ENCODE measurements around the gene OSBPL8. TPM values are rescaled to one million over a fixed set of nuclear protein-coding genes. Genes with fewer than 3 reads are reported as not detected.

The OSBPL8 gene
- total and polyA plus RNA-seq, 2 experiments from 2014 or later, result 64.4 to 73.4 TPM

DNA sequence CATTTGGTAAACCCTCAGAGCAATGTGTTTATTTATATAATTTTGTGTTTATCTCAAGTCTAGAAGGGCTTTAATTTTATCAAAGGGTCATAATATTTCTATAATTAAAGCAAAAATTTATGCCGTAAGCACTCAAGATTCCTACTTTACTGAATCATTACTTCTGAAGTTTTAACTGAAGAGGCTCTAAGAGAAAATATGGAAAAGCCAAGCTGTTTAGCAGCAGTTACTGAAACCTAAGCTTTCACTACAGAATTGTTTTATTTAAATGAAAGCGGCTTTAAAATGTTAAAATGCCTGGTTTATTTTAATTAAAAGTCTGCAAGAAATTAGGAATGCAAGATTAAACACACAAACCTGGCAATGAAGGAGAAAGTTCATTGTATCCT is 137.4 kb downstream of the OSBPL8 start:
- Histone ChIP-seq H3K4me1 (ENCODE audit: insufficient read depth) (peaks cover 26% of the 10 kb centered on the region), H3K27me3 (replicated peaks; ENCODE audit: insufficient read depth) (no peaks in the 10 kb centered on the region), H3K36me3 (ENCODE audit: low read depth) (no peaks in the 10 kb centered on the region), H3K79me2 (ENCODE audit: insufficient read depth) (peaks cover 100% of the 10 kb centered on the region), H3K4me2 (ENCODE audit: unreplicated experiment) (peak overlapping the region; percentile 97), H3F3A (ENCODE audit: insufficient read depth) (peaks cover 16% of the 10 kb centered on the region), H2AFZ (peak overlapping the region; percentile 64), H3K9me2 (ENCODE audit: insufficient read depth) (no peaks in the 10 kb centered on the region), H4K20me1 (ENCODE audit: insufficient read depth) (no peaks in the 10 kb centered on the region), H3K27ac (peak overlapping the region; percentile 50), H3K9me3 (ENCODE audit: low read depth) (peaks cover 5% of the 10 kb centered on the region), H3K4me3 (peak overlapping the region; percentile 76), H3K9ac (peak overlapping the region; percentile 73)
- peak; percentile 43 for DNase-seq
- in situ Hi-C loops (cut with MboI), result no loop called here
- 6 to 10% methylated on average over 2 of the region's 2 CpGs for WGBS, 2 experiments (ENCODE audit: low coverage in 1 of 2, low lambda C conversion rate in 2 of 2, missing lambda C conversion rate in 2 of 2)
- no peak for TF ChIP-seq EZH2 (IDR thresholded peaks at IDR 0.05; ENCODE audit: insufficient read depth, poor library complexity, severe bottlenecking)
- TF ChIP-seq EZH2phosphoT487 (IDR thresholded peaks at IDR 0.05; ENCODE audit: insufficient read depth, low read depth), result no peak

- no peak overlapping the region for H3K27ac ChIP-seq
- in situ Hi-C loops (cut with MboI), result no loop called here
- peaks cover 5% of the 10 kb centered on the region for H3K9me3 ChIP-seq (ENCODE audit: low read depth)
- H3K36me3 ChIP-seq (ENCODE audit: low read depth), result no peaks in the 10 kb centered on the region
- peaks cover 92% of the 10 kb centered on the region for H3K79me2 ChIP-seq (ENCODE audit: insufficient read depth)
- H3K27me3 ChIP-seq (replicated peaks; ENCODE audit: insufficient read depth), result no peaks in the 10 kb centered on the region
- peak overlapping the region; percentile 97 for H3K4me2 ChIP-seq (ENCODE audit: unreplicated experiment)
- TF ChIP-seq EZH2 (IDR thresholded peaks at IDR 0.05; ENCODE audit: insufficient read depth, poor library complexity, severe bottlenecking) (no peak), EZH2phosphoT487 (IDR thresholded peaks at IDR 0.05; ENCODE audit: insufficient read depth, low read depth) (no peak)
- WGBS, 2 experiments (ENCODE audit: low coverage in 1 of 2, low lambda C conversion rate in 2 of 2, missing lambda C conversion rate in 2 of 2), result 80 to 85% methylated on average over 2 of the region's 2 CpGs
- H3K4me3 ChIP-seq, result no peak overlapping the region
- no peak overlapping the region for H3K9ac ChIP-seq
- H3F3A ChIP-seq (ENCODE audit: insufficient read depth), result peaks cover 16% of the 10 kb centered on the region
- no peaks in the 10 kb centered on the region for H4K20me1 ChIP-seq (ENCODE audit: insufficient read depth)
- no peaks in the 10 kb centered on the region for H3K9me2 ChIP-seq (ENCODE audit: insufficient read depth)
- DNase-seq, result no peak
- peaks cover 26% of the 10 kb centered on the region for H3K4me1 ChIP-seq (ENCODE audit: insufficient read depth)
- H2AFZ ChIP-seq, result no peak overlapping the region
Measured at GRCh38 chr12:76421046-76421445, 138.5 kb downstream of the OSBPL8 start.

GRCh38 chr12:76420222-76420621 is 139.3 kb downstream of the OSBPL8 start:
- WGBS, 2 experiments (ENCODE audit: low coverage in 1 of 2, low lambda C conversion rate in 2 of 2, missing lambda C conversion rate in 2 of 2), result 97% methylated on average over 2 of the region's 2 CpGs
- Histone ChIP-seq H3K4me3 (no peak overlapping the region), H3K36me3 (ENCODE audit: low read depth) (no peaks in the 10 kb centered on the region), H2AFZ (no peak overlapping the region), H3K27me3 (replicated peaks; ENCODE audit: insufficient read depth) (no peaks in the 10 kb centered on the region), H3K9me3 (ENCODE audit: low read depth) (peaks cover 5% of the 10 kb centered on the region), H3K9ac (no peak overlapping the region), H3K9me2 (ENCODE audit: insufficient read depth) (no peaks in the 10 kb centered on the region), H3K4me1 (ENCODE audit: insufficient read depth) (peaks cover 26% of the 10 kb centered on the region), H3K4me2 (ENCODE audit: unreplicated experiment) (no peak overlapping the region), H3F3A (ENCODE audit: insufficient read depth) (peaks cover 16% of the 10 kb centered on the region), H3K79me2 (ENCODE audit: insufficient read depth) (peaks cover 84% of the 10 kb centered on the region), H4K20me1 (ENCODE audit: insufficient read depth) (no peaks in the 10 kb centered on the region), H3K27ac (no peak overlapping the region)
- in situ Hi-C loops (cut with MboI), result no loop called here
- TF ChIP-seq EZH2phosphoT487 (IDR thresholded peaks at IDR 0.05; ENCODE audit: insufficient read depth, low read depth) (no peak), EZH2 (IDR thresholded peaks at IDR 0.05; ENCODE audit: insufficient read depth, poor library complexity, severe bottlenecking) (no peak)
- no peak for DNase-seq

DNA sequence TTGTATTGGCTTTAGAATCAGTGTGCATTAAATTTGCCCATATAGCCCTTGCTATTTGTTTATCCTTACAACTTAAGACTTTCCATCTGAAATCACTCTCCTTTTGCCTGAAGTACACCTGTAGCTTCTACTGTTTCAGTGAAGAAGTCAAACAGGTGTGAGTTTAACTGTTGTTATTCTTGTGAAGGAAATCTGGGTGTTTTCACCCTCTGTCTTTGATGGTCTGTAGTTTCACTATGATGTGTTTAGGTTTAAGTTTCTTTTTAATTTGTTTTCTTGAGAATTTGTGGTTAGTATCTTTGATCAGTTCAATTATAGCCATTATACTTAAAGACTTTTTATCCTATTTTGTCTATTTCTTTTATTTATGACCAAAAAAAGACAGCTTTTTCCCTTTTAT is 142.5 kb downstream of the OSBPL8 start:
- Histone ChIP-seq H3F3A (ENCODE audit: insufficient read depth) (peaks cover 2% of the 10 kb centered on the region; the same call in 1 of the 2 replicates), H3K9me3 (ENCODE audit: low read depth) (no peaks in the 10 kb centered on the region), H3K4me3 (no peak overlapping the region), H2AFZ (no peak overlapping the region), H3K27ac (no peak overlapping the region), H3K9me2 (ENCODE audit: insufficient read depth) (no peaks in the 10 kb centered on the region), H3K36me3 (ENCODE audit: low read depth) (no peaks in the 10 kb centered on the region), H3K4me2 (ENCODE audit: unreplicated experiment) (no peak overlapping the region), H3K79me2 (ENCODE audit: insufficient read depth) (peaks cover 71% of the 10 kb centered on the region), H3K4me1 (ENCODE audit: insufficient read depth) (peaks cover 18% of the 10 kb centered on the region; the same call in 1 of the 2 replicates), H4K20me1 (ENCODE audit: insufficient read depth) (no peaks in the 10 kb centered on the region), H3K27me3 (replicated peaks; ENCODE audit: insufficient read depth) (no peaks in the 10 kb centered on the region), H3K9ac (no peak overlapping the region)
- in situ Hi-C loops (cut with MboI), result no loop called here
- TF ChIP-seq EZH2phosphoT487 (IDR thresholded peaks at IDR 0.05; ENCODE audit: insufficient read depth, low read depth) (no peak), EZH2 (IDR thresholded peaks at IDR 0.05; ENCODE audit: insufficient read depth, poor library complexity, severe bottlenecking) (no peak)
- DNase-seq, result no peak

DNA sequence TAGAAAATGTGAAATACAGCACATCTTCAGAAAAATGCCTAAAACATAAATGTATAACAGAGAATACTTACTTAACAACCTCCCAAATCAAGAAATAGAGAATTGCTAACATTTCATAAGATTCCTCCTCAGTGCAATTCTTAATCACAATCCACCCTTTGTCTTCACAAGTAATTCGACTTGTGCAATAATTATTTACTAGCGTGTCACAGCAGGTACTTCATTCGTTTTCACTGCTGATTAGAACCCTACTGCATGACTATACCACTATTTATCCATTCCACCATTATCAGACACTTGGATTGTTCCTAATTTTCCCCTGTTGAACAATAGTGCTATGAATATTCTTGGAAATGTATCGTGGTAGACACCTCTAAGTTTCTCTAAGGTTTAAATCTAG is 146.4 kb downstream of the OSBPL8 start:
- Histone ChIP-seq H3F3A (ENCODE audit: insufficient read depth) (0 out of 2 replicates have a peak, but pooled peaks cover 4% of the 10 kb centered on the region), H3K4me3 (no peak overlapping the region), H3K27me3 (replicated peaks; ENCODE audit: insufficient read depth) (no peaks in the 10 kb centered on the region), H3K79me2 (ENCODE audit: insufficient read depth) (peaks cover 48% of the 10 kb centered on the region), H3K9me2 (ENCODE audit: insufficient read depth) (no peaks in the 10 kb centered on the region), H3K4me1 (ENCODE audit: insufficient read depth) (0 out of 2 replicates have a peak, but pooled peaks cover 4% of the 10 kb centered on the region), H3K36me3 (ENCODE audit: low read depth) (no peaks in the 10 kb centered on the region), H3K4me2 (ENCODE audit: unreplicated experiment) (no peak overlapping the region), H4K20me1 (ENCODE audit: insufficient read depth) (no peaks in the 10 kb centered on the region), H3K9ac (no peak overlapping the region), H3K27ac (no peak overlapping the region), H2AFZ (no peak overlapping the region), H3K9me3 (ENCODE audit: low read depth) (no peaks in the 10 kb centered on the region)
- no peak for DNase-seq
- WGBS, 2 experiments (ENCODE audit: low coverage in 1 of 2, low lambda C conversion rate in 2 of 2, missing lambda C conversion rate in 2 of 2), result 97 to 100% methylated on average over 4 of the region's 4 CpGs
- in situ Hi-C loops (cut with MboI), result no loop called here
- TF ChIP-seq EZH2 (IDR thresholded peaks at IDR 0.05; ENCODE audit: insufficient read depth, poor library complexity, severe bottlenecking) (no peak), EZH2phosphoT487 (IDR thresholded peaks at IDR 0.05; ENCODE audit: insufficient read depth, low read depth) (no peak)
